BE2C (cell line): ENCODE results near the gene WAS.

Experiments used
- DNase-seq: peaks from one replicate; pipeline ENCODE4 v3.0.0-alpha.2; 2020
- H3K27me3 ChIP-seq: fragments of 250-450 bp; sonication (Bioruptor Pico); 2 replicates; pipeline ENCODE4 v1.5.1; 2020; ENCODE audit warnings: mild to moderate bottlenecking
- H3K36me3 ChIP-seq: fragments of 250-450 bp; sonication (Bioruptor Pico); 2 replicates; pipeline ENCODE4 v1.5.1; 2020; ENCODE audit warnings: mild to moderate bottlenecking
- H3K4me1 ChIP-seq: fragments of 250-450 bp; sonication (Bioruptor Pico); 2 replicates; pipeline ENCODE4 v1.5.1; 2020
- H3K4me3 ChIP-seq: 2 replicates; pipeline ENCODE4 v1.5.1; 2011; ENCODE audit warnings: low read depth, low read length
- H3K9me3 ChIP-seq: fragments of 250-450 bp; sonication (Bioruptor Pico); 2 replicates; pipeline ENCODE4 v1.5.1; 2020
- CTCF ChIP-seq: IDR thresholded peaks from 2 replicates; pipeline ENCODE4 v1.5.1; 2012; ENCODE audit warnings: mild to moderate bottlenecking, low read depth, low read length

The WAS gene

GRCh38 chrX:48715876-48716502, 32.4 kb downstream of the WAS start:
- H3K9me3 ChIP-seq, result no peaks in the 10 kb centered on the region
- no peaks in the 10 kb centered on the region for H3K4me1 ChIP-seq
- no peaks in the 10 kb centered on the region for H3K36me3 ChIP-seq
- no peaks in the 10 kb centered on the region for H3K27me3 ChIP-seq
- TF ChIP-seq CTCF, result no peak
- DNase-seq, result no peak
- no peak overlapping the region for H3K4me3 ChIP-seq

GRCh38 chrX:48719958-48720357, 36.4 kb downstream of the WAS start:
- Histone ChIP-seq H3K4me1 (no peaks in the 10 kb centered on the region), H3K4me3 (no peak overlapping the region), H3K27me3 (no peaks in the 10 kb centered on the region), H3K36me3 (no peaks in the 10 kb centered on the region), H3K9me3 (no peaks in the 10 kb centered on the region)
- DNase-seq, result no peak
- TF ChIP-seq CTCF, result no peak

GRCh38 chrX:48720577-48721250, 37.1 kb downstream of the WAS start:
- no peaks in the 10 kb centered on the region for H3K36me3 ChIP-seq
- no peaks in the 10 kb centered on the region for H3K4me1 ChIP-seq
- no peak for TF ChIP-seq CTCF
- DNase-seq, result no peak
- no peaks in the 10 kb centered on the region for H3K27me3 ChIP-seq
- no peak overlapping the region for H3K4me3 ChIP-seq
- no peaks in the 10 kb centered on the region for H3K9me3 ChIP-seq

GRCh38 chrX:48721916-48722315, 38.3 kb downstream of the WAS start:
- Histone ChIP-seq H3K4me1 (no peaks in the 10 kb centered on the region), H3K36me3 (no peaks in the 10 kb centered on the region), H3K4me3 (no peak overlapping the region), H3K9me3 (no peaks in the 10 kb centered on the region), H3K27me3 (no peaks in the 10 kb centered on the region)
- DNase-seq, result no peak
- TF ChIP-seq CTCF, result no peak

- no peak for DNase-seq
- H3K9me3 ChIP-seq, result no peaks in the 10 kb centered on the region
These were observed 43.0 kb downstream of the WAS start for GRCh38 chrX:48726596-48726995.

More at GRCh38 chrX:48726596-48726995, 43.0 kb downstream of the WAS start:
- Histone ChIP-seq H3K4me1 (no peaks in the 10 kb centered on the region), H3K36me3 (no peaks in the 10 kb centered on the region), H3K4me3 (no peak overlapping the region), H3K27me3 (no peaks in the 10 kb centered on the region)
- no peak for TF ChIP-seq CTCF
